RWPE1 (cell line): ENCODE results near the gene ALDH3A2.

ENCODE experiments used
- CTCF ChIA-PET: fragments of 350-600 bp; sonication (Branson Sonifier 250); formaldehyde crosslinking; extraction: SDS; loops from one replicate; lab custom pipeline; 2021; lab: Yijun Ruan, JAX
- POLR2A ChIA-PET: fragments of 400-600 bp; formaldehyde crosslinking; extraction: SDS; loops from one replicate; lab custom pipeline; 2020; ENCODE audit warnings: antibody characterized with exemption; ENCODE audit not compliant: low non-redundant PET; lab: Yijun Ruan, JAX
- DNase-seq: peaks from one replicate; pipeline ENCODE4 v3.0.0; 2012; ENCODE audit warnings: low spot score
- H3K27ac ChIP-seq: fragments of 450-650 bp; 2 replicates; pipeline ENCODE4 v1.5.1; 2017
- CTCF ChIP-seq: fragments of 450-650 bp; conservative IDR thresholded peaks from 2 replicates; pipeline ENCODE4 v1.5.1; 2017; ENCODE audit warnings: low read depth, mild to moderate bottlenecking

ALDH3A2 gene

DNA sequence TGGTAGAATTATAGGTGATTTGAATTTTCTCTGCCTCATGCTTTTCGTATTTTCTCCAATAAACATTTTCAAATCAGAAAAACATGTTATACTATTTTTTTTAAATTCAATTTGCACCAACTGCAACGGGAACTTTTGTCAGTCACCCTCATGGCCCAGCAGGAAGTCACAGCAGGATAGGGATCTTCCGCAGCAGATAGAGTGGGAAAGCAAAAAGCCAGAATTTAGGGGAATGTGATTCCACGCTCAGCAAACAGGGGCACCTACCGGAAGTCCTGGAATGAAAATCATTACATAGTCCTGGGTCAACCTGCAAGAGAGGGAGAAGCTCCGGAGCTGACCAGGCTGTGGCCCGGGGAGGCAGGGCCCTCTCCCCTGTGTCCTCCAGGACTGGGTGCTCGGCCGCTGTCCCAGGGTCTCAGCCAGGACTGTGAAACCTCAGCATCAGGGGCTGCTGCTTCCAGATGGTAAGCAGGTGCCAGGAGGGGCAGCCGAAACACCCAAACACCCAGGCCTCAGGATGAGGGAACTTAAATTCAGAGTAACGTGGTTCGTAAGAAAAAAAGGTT lies 64.0 kb downstream of the ALDH3A2 start:
- POLR2A ChIA-PET, result no interaction called here
- CTCF ChIA-PET, result interaction anchor here (0.6 kb wide), 2 partner anchors 12 to 30 kb away, joined by 3 read pairs; no protein-coding TSS in a partner anchor
- no peak for TF ChIP-seq CTCF
- peak overlapping the region; percentile 98 for H3K27ac ChIP-seq
- DNase-seq, result no peak

DNA sequence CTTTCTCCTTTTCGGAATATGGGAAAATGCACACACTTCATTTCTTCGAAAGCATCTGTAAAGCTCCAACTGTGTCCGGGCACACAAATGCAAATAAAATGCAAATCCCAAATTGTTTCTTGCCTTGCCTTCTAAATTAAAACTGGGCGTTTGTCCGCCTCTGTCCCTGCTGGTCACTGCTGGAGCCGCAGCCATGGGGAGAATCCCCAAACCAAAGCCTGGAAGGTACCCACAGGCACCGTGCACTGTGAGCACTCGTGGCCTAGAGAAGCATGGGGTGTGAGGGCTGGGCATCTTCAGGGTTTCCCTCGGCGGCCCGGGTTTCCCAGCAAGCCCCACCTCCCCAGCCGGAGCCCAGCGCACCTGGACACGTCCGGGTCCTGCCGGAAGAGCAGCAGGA lies 64.9 kb downstream of the ALDH3A2 start:
- ChIA-PET CTCF (interaction anchor here (0.6 kb wide), 1 partner anchor 55 kb away, joined by 4 read pairs; no protein-coding TSS in a partner anchor), POLR2A (no interaction called here)
- H3K27ac ChIP-seq, result peak overlapping the region; percentile 98
- TF ChIP-seq CTCF, result no peak
- DNase-seq, result no peak

- TF ChIP-seq CTCF, result no peak
- peak overlapping the region; percentile 98 for H3K27ac ChIP-seq
- no peak for DNase-seq
- ChIA-PET CTCF (no interaction called here), POLR2A (no interaction called here)
These were observed 65.4 kb downstream of the ALDH3A2 start for GRCh38 chr17:19713901-19714361.

DNA sequence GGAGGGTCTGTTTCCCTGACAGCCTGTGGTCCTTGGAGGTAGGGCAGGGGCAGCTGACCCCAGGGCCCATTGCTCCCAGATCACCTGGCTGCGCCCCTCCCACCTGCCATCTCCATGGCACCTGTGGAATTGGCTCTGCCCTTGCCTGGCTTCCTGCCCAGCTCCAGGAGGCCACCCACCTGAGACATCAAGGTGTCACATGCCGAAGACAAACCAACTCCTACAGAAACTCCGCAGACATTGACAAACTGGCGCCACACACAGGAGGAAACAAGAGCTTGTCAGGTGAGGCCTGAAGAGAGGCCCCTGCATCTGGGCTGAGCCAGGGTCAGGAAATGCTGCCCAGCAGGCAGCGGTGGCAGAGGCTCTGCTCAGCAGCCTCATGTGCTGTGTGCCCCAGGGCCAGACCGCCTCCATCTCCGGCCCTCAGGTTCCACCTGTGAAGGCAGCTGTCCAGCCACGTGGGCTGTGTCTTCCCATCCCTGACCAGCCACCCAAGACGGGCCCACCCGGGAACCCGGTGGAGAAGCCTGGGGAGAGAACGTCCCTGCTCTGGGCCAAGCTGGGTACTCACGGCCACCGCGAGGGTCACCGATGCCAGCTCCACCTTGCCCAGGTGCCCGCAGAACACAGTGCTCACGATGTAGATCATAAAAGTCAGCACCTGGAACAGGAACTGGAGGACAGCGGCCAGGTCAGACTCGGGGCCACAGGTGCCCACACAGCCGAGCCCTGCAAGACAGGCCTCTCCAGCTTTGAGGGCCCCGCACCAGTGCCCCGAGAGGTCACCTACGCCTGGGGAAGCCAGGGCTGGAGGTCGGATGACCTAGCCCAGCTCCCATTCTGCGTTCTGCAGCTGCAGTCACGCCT lies 66.2 kb downstream of the ALDH3A2 start:
- CTCF ChIA-PET, result interaction anchor here (0.8 to 1.1 kb wide), 2 partner anchors 50 to 52 kb away, joined by 3 read pairs; no protein-coding TSS in a partner anchor
- peak overlapping the region; percentile 98 for H3K27ac ChIP-seq
- no peak for TF ChIP-seq CTCF
- DNase-seq, result no peak
- POLR2A ChIA-PET, result no interaction called here

DNA sequence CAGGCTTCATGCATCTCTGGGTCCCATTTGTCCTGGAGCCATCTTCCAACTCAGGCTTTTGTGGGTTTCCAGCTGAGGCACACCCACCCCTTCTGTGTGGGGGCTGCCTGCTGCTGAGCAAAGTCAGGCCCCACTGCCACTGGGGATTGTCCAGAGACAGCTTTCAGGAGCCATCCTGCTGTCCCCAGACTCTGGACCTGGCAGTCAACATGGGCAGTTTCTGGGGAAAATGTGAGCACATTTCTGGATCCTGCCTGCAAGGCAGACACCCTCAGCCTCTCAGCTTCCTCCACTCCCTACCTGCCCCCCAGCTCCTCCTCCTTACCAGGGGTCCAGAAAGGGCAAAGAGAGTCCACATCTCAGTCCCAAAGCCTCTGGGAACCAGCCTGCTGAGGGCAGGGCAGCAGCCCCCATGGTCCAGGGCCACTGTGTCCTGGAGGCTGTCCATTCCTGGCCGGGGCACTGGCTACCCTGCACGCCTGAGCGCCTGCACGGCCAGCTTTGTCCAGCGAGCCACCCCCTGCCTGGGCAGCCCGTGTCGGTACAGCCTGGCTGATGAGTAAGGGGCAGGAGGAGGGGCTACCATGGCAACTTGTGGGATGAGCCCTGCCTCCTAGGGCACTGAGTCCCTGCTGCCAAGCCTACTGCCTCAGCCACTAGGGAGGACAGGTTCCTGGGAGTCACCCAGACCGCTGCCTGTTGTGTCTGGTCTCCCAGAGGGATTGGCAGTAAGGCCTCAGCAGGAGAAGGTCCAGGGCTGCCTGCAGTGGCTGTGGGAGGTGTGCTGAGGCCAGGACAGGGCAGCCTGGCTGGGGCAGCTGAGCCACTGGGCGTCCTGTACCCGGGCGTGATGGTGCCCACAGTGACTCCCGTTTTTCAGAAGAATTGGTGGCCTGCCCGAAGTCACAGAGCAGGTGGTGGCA lies 67.8 kb downstream of the ALDH3A2 start, which contains the start of gene SLC47A2:
Gene SLC47A2 (minus strand): TSS at position 477 of the 923 bp plus-strand sequence. CDS start 29 bp downstream, at position 448.
- TF ChIP-seq CTCF, result no peak
- ChIA-PET POLR2A (interaction anchor here (0.9 to 1.1 kb wide), 2 partner anchors 12 to 37 kb away, joined by 3 read pairs; no protein-coding TSS in a partner anchor), CTCF (interaction anchor here (0.5 to 1.1 kb wide), 6 partner anchors 11 to 354 kb away, joined by 3 to 8 read pairs (median 3); partner anchors contain the start of gene B9D1)
- no peak for DNase-seq
- H3K27ac ChIP-seq, result peak within 1 kb of the TSS; percentile 98
